HepG2 (cell line): Measurements from ENCODE around the gene STPG4. TPM values are rescaled to one million over a fixed set of nuclear protein-coding genes. Genes with fewer than 3 reads are reported as not detected.

Experiments
- ATAC-seq: fragments of 200-7000 bp; cut with Tn5 transposase; 3 replicates; pipeline ENCODE4 v1.9.1; 2020; ENCODE audit warnings: mild to moderate bottlenecking, moderate library complexity
- BruUV-seq: library from RNA; stranded (reverse); fragments of 400-500 nt; replicated peaks from 2 replicates; lab custom pipeline; 2021; lab: Mats Ljungman, UMichigan
- CTCF ChIA-PET: fragments of 300-600 bp; formaldehyde crosslinking; extraction: SDS; loops from one replicate; lab custom pipeline; 2021; ENCODE audit warnings: low total read pairs, inconsistent platforms, low intra/inter-chr PET ratio; lab: Yijun Ruan, JAX
- POLR2A ChIA-PET: fragments of 350-600 bp; sonication (Branson Sonifier 250); formaldehyde crosslinking; loops from one replicate; lab custom pipeline; 2020; ENCODE audit warnings: antibody characterized with exemption, inconsistent platforms; lab: Yijun Ruan, JAX
- DNase-seq: peaks from one replicate; pipeline ENCODE4 v3.0.0-alpha.2; 2015; ENCODE audit warnings: low spot score
- FAIRE-seq: peaks from 3 replicates; lab custom pipeline; 2011; peaks lifted over from hg19 to GRCh38; lab: Jason Lieb, UNC
- H2AFZ ChIP-seq: one replicate; pipeline ENCODE4 v1.6.1; 2011; ENCODE audit warnings: low read length, inconsistent platforms
- H3K27ac ChIP-seq: fragments of 300-600 bp; 3 replicates; pipeline ENCODE4 v1.8.0; 2011; ENCODE audit warnings: mixed run types, mild to moderate bottlenecking, mixed read lengths, low read length, inconsistent platforms; ENCODE audit not compliant: insufficient read depth; ENCODE audit errors: extremely low read length
- H3K27me3 ChIP-seq, 2 experiments: fragments of 200-600 bp in 1 of 2; 2 replicates in 1 of 2; 3 replicates in 1 of 2; pipeline versions ENCODE4 v1.6.0 to v1.8.0; 2011; ENCODE audit warnings: low read length in 2 of 2, mild to moderate bottlenecking in 2 of 2, moderate library complexity in 2 of 2, inconsistent platforms in 1 of 2; ENCODE audit not compliant: insufficient read depth in 2 of 2, control insufficient read depth in 1 of 2
- H3K36me3 ChIP-seq, 2 experiments: fragments of 200-600 bp in 1 of 2; replicated peaks in 1 of 2; 2 replicates in 1 of 2; 3 replicates in 1 of 2; pipeline versions ENCODE4 v1.5.1 to v1.8.0; 2011; ENCODE audit warnings: low read length in 2 of 2, inconsistent platforms in 1 of 2; ENCODE audit not compliant: insufficient read depth in 2 of 2, control insufficient read depth in 1 of 2
- H3K4me1 ChIP-seq: 2 replicates; pipeline ENCODE4 v1.5.1; 2012; ENCODE audit warnings: low read length, inconsistent platforms; ENCODE audit not compliant: insufficient read depth
- H3K4me2 ChIP-seq: 2 replicates; pipeline ENCODE4 v1.6.0; 2011; ENCODE audit warnings: low read depth, low read length, inconsistent platforms
- H3K4me3 ChIP-seq, 3 experiments: fragments of 200-600 bp in 1 of 3; sonication (generic), shearing (Covaris generic) in 1 of 3; replicated peaks in 1 of 3; 2 replicates each; pipeline ENCODE4 v1.5.1; 2011 to 2016; ENCODE audit warnings: low read length in 3 of 3, inconsistent platforms in 2 of 3, low read depth in 2 of 3, mild to moderate bottlenecking in 2 of 3, control low read depth in 1 of 3, mixed read lengths in 1 of 3; ENCODE audit not compliant: insufficient read depth in 1 of 3
- H3K79me2 ChIP-seq: one replicate; pipeline ENCODE4 v1.6.1; 2011; ENCODE audit warnings: low read length, inconsistent platforms; ENCODE audit not compliant: insufficient read depth
- H3K9ac ChIP-seq: 2 replicates; pipeline ENCODE4 v1.6.0; 2011; ENCODE audit warnings: mild to moderate bottlenecking, low read depth, low read length, inconsistent platforms; ENCODE audit not compliant: insufficient read depth
- H3K9me3 ChIP-seq: 2 replicates; pipeline ENCODE4 v1.5.1; 2012; ENCODE audit warnings: mild to moderate bottlenecking, low read length
- H4K20me1 ChIP-seq: 2 replicates; pipeline ENCODE4 v1.6.0; 2011; ENCODE audit warnings: inconsistent platforms, mild to moderate bottlenecking, low read length, moderate library complexity; ENCODE audit not compliant: insufficient read depth
- CCAR2 ChIP-seq: fragments of 200-400 bp; formaldehyde crosslinking; optimal IDR thresholded peaks from 2 replicates; pipeline ENCODE3; 2018; ENCODE audit warnings: low read depth, mild to moderate bottlenecking, low read length, moderate library complexity
- FOXC1 ChIP-seq: sonication (generic); formaldehyde crosslinking; IDR thresholded peaks from 2 replicates; pipeline ENCODE4 v1.8.0; 2022; ENCODE audit warnings: mild to moderate bottlenecking, missing genetic modification reagents, borderline replicate concordance
- IKZF4 ChIP-seq: sonication (generic); formaldehyde crosslinking; IDR thresholded peaks from 2 replicates; pipeline ENCODE4 v1.5.1; 2020; ENCODE audit warnings: borderline replicate concordance, mild to moderate bottlenecking, low read depth, missing genetic modification reagents; ENCODE audit errors: not compliant biosample characterization
- MAZ ChIP-seq, 2 experiments: sonication (generic) in 1 of 2; formaldehyde crosslinking in 1 of 2; IDR thresholded peaks; 2 replicates each; pipeline versions ENCODE4 v1.5.0 to v1.6.1; 2012 to 2020; ENCODE audit warnings: low read depth in 2 of 2, mild to moderate bottlenecking in 2 of 2, borderline replicate concordance in 1 of 2, improper control_type of control experiment in 1 of 2, low read length in 1 of 2, missing genetic modification reagents in 1 of 2, moderate library complexity in 1 of 2
- NONO ChIP-seq, 2 experiments: fragments of 450-650 bp in 1 of 2; sonication (generic) in 1 of 2; formaldehyde crosslinking in 1 of 2; IDR thresholded peaks in 1 of 2; conservative IDR thresholded peaks in 1 of 2; 2 replicates each; pipeline versions ENCODE4 v1.6.1 to v1.8.0; 2017 to 2022; ENCODE audit warnings: mild to moderate bottlenecking in 1 of 2, missing genetic modification reagents in 1 of 2, moderate library complexity in 1 of 2
- NR2F1 ChIP-seq, 2 experiments: fragments of 450-650 bp in 1 of 2; formaldehyde crosslinking in 1 of 2; IDR thresholded peaks; 2 replicates each; pipeline versions ENCODE4 v1.5.0 to v1.6.1; 2016 to 2020; ENCODE audit warnings: mild to moderate bottlenecking in 1 of 2, missing compliant biosample characterization in 1 of 2, missing genetic modification reagents in 1 of 2, moderate library complexity in 1 of 2
- REL ChIP-seq: sonication (generic); formaldehyde crosslinking; conservative IDR thresholded peaks from 2 replicates; pipeline ENCODE4 v1.8.0; 2022; ENCODE audit warnings: mild to moderate bottlenecking, missing genetic modification reagents, moderate library complexity
- SALL2 ChIP-seq: sonication (generic); formaldehyde crosslinking; IDR thresholded peaks from 2 replicates; pipeline ENCODE4 v1.8.1; 2023; ENCODE audit warnings: mild to moderate bottlenecking, missing genetic modification reagents, inconsistent platforms
- SIX4 ChIP-seq: sonication (generic); formaldehyde crosslinking; IDR thresholded peaks from 2 replicates; pipeline ENCODE4 v1.4.0; 2020; ENCODE audit warnings: missing genetic modification reagents
- TOPORS ChIP-seq: sonication (generic); formaldehyde crosslinking; IDR thresholded peaks from 2 replicates; pipeline ENCODE4 v1.8.0; 2023; ENCODE audit warnings: mild to moderate bottlenecking, missing genetic modification reagents
- ZBTB21 ChIP-seq: sonication (generic); formaldehyde crosslinking; IDR thresholded peaks from 2 replicates; pipeline ENCODE4 v1.4.0; 2020; ENCODE audit warnings: missing genetic modification reagents
- ZFP36 ChIP-seq: fragments of 150-350 bp; IDR thresholded peaks from 2 replicates; pipeline ENCODE4 v1.6.1; 2018; ENCODE audit warnings: borderline replicate concordance, low read length, low read depth; ENCODE audit not compliant: partially characterized antibody
- ZNF136 ChIP-seq: sonication (generic); formaldehyde crosslinking; IDR thresholded peaks from 2 replicates; pipeline ENCODE4 v1.8.1; 2022; ENCODE audit warnings: low read depth, mild to moderate bottlenecking, moderate library complexity, missing genetic modification reagents
- ZNF138 ChIP-seq: sonication (generic); formaldehyde crosslinking; IDR thresholded peaks from 2 replicates; pipeline ENCODE4 v1.5.0; 2020; ENCODE audit warnings: mild to moderate bottlenecking, low read depth, missing genetic modification reagents
- ZNF333 ChIP-seq: sonication (generic); formaldehyde crosslinking; IDR thresholded peaks from 2 replicates; pipeline ENCODE4 v1.4.0; 2020; ENCODE audit warnings: mild to moderate bottlenecking, missing genetic modification reagents, borderline replicate concordance
- ZNF44 ChIP-seq: sonication (generic); formaldehyde crosslinking; IDR thresholded peaks from 2 replicates; pipeline ENCODE4 v1.5.1; 2020; ENCODE audit warnings: mild to moderate bottlenecking, missing genetic modification reagents
- ZNF782 ChIP-seq: sonication (generic); formaldehyde crosslinking; IDR thresholded peaks from 2 replicates; pipeline ENCODE4 v1.4.0; 2020; ENCODE audit warnings: missing genetic modification reagents, mild to moderate bottlenecking, borderline replicate concordance
- ZSCAN12 ChIP-seq: sonication (generic); formaldehyde crosslinking; IDR thresholded peaks from 2 replicates; pipeline ENCODE4 v1.9.0; 2021; ENCODE audit warnings: mild to moderate bottlenecking, missing genetic modification reagents
- ZSCAN20 ChIP-seq: sonication (generic); formaldehyde crosslinking; IDR thresholded peaks from 2 replicates; pipeline ENCODE4 v1.4.0; 2020; ENCODE audit warnings: missing genetic modification reagents, mild to moderate bottlenecking, borderline replicate concordance
- WGBS: methylation state at CpG from one replicate; pipeline ENCODE4 v1.1.6; 2017; ENCODE audit warnings: low lambda C conversion rate; 5-methylcytosine and 5-hydroxymethylcytosine counted together
- in situ Hi-C: cut with HindIII; loops from 2 replicates; pipeline ENCODE4 v1.10.0; 2017; ENCODE audit warnings: low pct_unique_long_range_greater_than_20kb; ENCODE audit not compliant: extremely low pct_ligation_motif_present
- intact Hi-C: fragments of 100-400 bp; cut with micrococcal nuclease; formaldehyde crosslinking; loops from one replicate; pipeline ENCODE4 v1.10.0; 2022; ENCODE audit not compliant: unreplicated experiment
- polyA plus RNA-seq, 8 experiments: library from polyadenylated mRNA; depleted of rRNA in 3 of 8; stranded (reverse) in 7 of 8; unstranded in 1 of 8; fragments of >200 nt; fragmentation: Illumina TruSeq in 4 of 8; extraction: Trizol in 4 of 8; gene quantifications; 2 replicates each; pipeline versions ENCODE4 v1.2.1 to v1.2.3, GENCODE V29; 2011 to 2016; ENCODE audit warnings: low read depth in 4 of 8, missing spikeins in 1 of 8, mixed read lengths in 1 of 8; ENCODE audit not compliant: insufficient read depth in 1 of 8
- total RNA-seq, 5 experiments: library from RNA; depleted of rRNA; stranded (reverse); fragments of >200 nt; fragmentation: Illumina TruSeq; extraction: Trizol; gene quantifications; 2 replicates each; pipeline ENCODE4 v1.2.3, GENCODE V29; 2016; ENCODE audit warnings: low read depth in 1 of 5
- TF ChIP-seq, protein P1 (sequence below), 2 experiments: sonication (generic) in 1 of 2; formaldehyde crosslinking in 1 of 2; IDR thresholded peaks; 2 replicates each; pipeline versions ENCODE4 v1.5.1 to v1.6.1; 2011 to 2020; ENCODE audit warnings: borderline replicate concordance in 1 of 2, low read depth in 1 of 2, low read length in 1 of 2, mild to moderate bottlenecking in 1 of 2, missing genetic modification reagents in 1 of 2, moderate library complexity in 1 of 2

The STPG4 gene
- total and polyA plus RNA-seq, 2 of the 13 experiments (the other 11 are each of a cell fraction or from before 2014, with no cell fraction given): 0.11 to 0.15 TPM

DNA sequence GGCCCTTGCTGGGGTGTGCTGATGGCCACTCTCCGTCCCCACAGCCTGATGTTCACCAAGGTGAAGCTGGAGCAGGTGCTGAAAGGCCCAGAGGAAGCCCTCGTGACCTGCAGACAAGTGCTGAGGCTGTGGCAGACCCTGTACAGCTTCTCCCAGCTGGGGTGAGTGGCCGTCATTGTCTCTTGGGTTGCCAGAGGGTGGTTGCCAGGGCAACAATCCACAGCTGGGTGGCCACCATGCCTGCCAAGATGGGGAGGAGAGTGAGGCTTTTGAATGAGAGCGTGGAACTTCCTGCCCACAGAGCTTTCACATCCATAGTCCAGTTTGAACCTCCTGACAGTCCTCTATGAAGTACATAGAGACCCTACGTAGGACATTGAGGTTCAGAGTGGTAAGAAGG lies 108.8 kb downstream of the STPG4 start (continued):
- TF ChIP-seq, protein P1, sequence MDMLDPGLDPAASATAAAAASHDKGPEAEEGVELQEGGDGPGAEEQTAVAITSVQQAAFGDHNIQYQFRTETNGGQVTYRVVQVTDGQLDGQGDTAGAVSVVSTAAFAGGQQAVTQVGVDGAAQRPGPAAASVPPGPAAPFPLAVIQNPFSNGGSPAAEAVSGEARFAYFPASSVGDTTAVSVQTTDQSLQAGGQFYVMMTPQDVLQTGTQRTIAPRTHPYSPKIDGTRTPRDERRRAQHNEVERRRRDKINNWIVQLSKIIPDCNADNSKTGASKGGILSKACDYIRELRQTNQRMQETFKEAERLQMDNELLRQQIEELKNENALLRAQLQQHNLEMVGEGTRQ (IDR thresholded peaks at IDR 0.05; ENCODE audit: low read depth, low read length): no peak
- TF ChIP-seq, protein P1 (CRISPR knock-in tag; IDR thresholded peaks at IDR 0.05; ENCODE audit: borderline replicate concordance): no peak
- TF ChIP-seq ZFP36: no peak
- TF ChIP-seq CCAR2: no peak

DNA sequence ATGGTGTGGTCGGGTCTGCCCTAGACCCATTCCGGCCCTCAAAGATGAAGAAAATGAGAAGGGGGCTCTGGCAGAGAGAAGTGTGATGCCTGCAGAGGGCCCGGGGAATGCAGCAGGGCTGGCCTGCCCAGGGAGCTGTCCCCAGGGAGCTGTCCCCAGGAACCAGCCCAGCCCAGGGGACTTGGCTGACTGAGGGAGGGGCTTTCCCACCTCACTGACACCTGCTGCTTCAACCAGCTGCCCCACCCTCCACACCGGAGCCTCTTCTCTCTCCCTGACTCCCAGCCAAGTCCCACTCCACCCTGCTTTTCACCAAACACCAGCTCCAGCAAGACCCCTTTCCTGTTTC lies 111.2 kb downstream of the STPG4 start:
- Histone ChIP-seq H3K4me2 (no peak overlapping the region), H3K9ac (no peak overlapping the region), H4K20me1 (no peaks in the 10 kb centered on the region), H3K27ac (peak overlapping the region; percentile 52), H3K27me3 (no peaks in the 10 kb centered on the region), H3K4me1 (peaks cover 62% of the 10 kb centered on the region), H3K9me3 (no peaks in the 10 kb centered on the region), H3K4me3 (no peak overlapping the region), H3K79me2 (no peaks in the 10 kb centered on the region), H2AFZ (no peak overlapping the region), H3K36me3 (peaks cover 20 to 37% of the 10 kb centered on the region in 2 experiments)
- FAIRE-seq (no peak), DNase-seq (no peak), ATAC-seq (peak; percentile 8; the same call in 2 of the 3 replicates)
- CTCF ChIA-PET: no interaction called here
- intact Hi-C loops (no loop called here), in situ Hi-C loops (no loop called here)
- WGBS: 96% methylated on average over 4 of the region's 4 CpGs
- POLR2A ChIA-PET: interaction anchor here (0.6 to 1.8 kb wide), 6 partner anchors 12 to 301 kb away, joined by 3 to 9 read pairs (median 4); no protein-coding TSS in a partner anchor
- BruUV-seq: no TSS peak
- TF ChIP-seq FOXC1 (peak; percentile 27; the same call in 1 of the 2 replicates), MAZ (IDR thresholded peaks at IDR 0.05; ENCODE audit: borderline replicate concordance, low read depth, low read length) (no peak), MAZ (CRISPR knock-in tag; IDR thresholded peaks at IDR 0.05; ENCODE audit: low read depth) (0 out of 2 replicates have a peak, but pooled peaks have one; percentile 20), REL (no peak), SALL2 (0 out of 2 replicates have a peak, but pooled peaks have one; percentile 13), ZBTB21 (no peak), TOPORS (0 out of 2 replicates have a peak, but pooled peaks have one; percentile 36), ZNF44 (no peak), NONO (IDR thresholded peaks at IDR 0.05) (no peak), NONO (CRISPR knock-in tag; conservative IDR thresholded peaks at IDR 0.05) (0 out of 2 replicates have a peak, but pooled peaks have one; percentile 1), ZNF333 (CRISPR knock-in tag) (0 out of 2 replicates have a peak, but pooled peaks have one; percentile 9), IKZF4 (CRISPR knock-in tag) (peak; percentile 11), ZSCAN12 (no peak), SIX4 (no peak), NR2F1 (CRISPR knock-in tag; IDR thresholded peaks at IDR 0.05) (no peak), ZNF138 (no peak), ZSCAN20 (no peak), ZNF136 (CRISPR knock-in tag) (0 out of 2 replicates have a peak, but pooled peaks have one; percentile 7), ZNF782 (CRISPR knock-in tag) (0 out of 2 replicates have a peak, but pooled peaks have one; percentile 15)
